NCI-H2107 treated with DMSO at 0.1 percent for 48 hours (cell line): ENCODE results near the gene IER2.

Experiments used
- DNase-seq: peaks from one replicate; lab custom pipeline; 2025; ENCODE audit not compliant: unreplicated experiment; lab: John Stamatoyannopoulos, UW

Gene IER2

GRCh38 chr19:13118424-13119193, 31.6 kb upstream of the IER2 start:
- DNase-seq: no peak

- no peak for DNase-seq
These were observed 30.6 kb upstream of the IER2 start for GRCh38 chr19:13119627-13120026.

- DNase-seq: no peak
These were observed 30.2 kb upstream of the IER2 start for GRCh38 chr19:13120031-13120430.

GRCh38 chr19:13120817-13121216, 29.4 kb upstream of the IER2 start:
- no peak for DNase-seq

- no peak for DNase-seq
These were observed 28.5 kb upstream of the IER2 start for GRCh38 chr19:13121551-13122274.

- DNase-seq: no peak
These were observed 27.8 kb upstream of the IER2 start for GRCh38 chr19:13122275-13122878.

- no peak for DNase-seq
These were observed 26.9 kb upstream of the IER2 start for GRCh38 chr19:13122980-13123957.

- no peak for DNase-seq
These were observed 23.2 kb upstream of the IER2 start for GRCh38 chr19:13127051-13127450.

GRCh38 chr19:13127811-13128575, 22.2 kb upstream of the IER2 start:
- no peak for DNase-seq

- no peak for DNase-seq
These were observed 21.6 kb upstream of the IER2 start for GRCh38 chr19:13128583-13128982.

- DNase-seq: no peak
These were observed 20.8 kb upstream of the IER2 start for GRCh38 chr19:13129384-13129783.

- DNase-seq: no peak
These were observed 19.2 kb upstream of the IER2 start for GRCh38 chr19:13130886-13131490.

- no peak for DNase-seq
These were observed 17.6 kb upstream of the IER2 start for GRCh38 chr19:13132471-13133180.

- DNase-seq: no peak
These were observed 16.9 kb upstream of the IER2 start for GRCh38 chr19:13133241-13133870.

- no peak for DNase-seq
These were observed 15.6 kb upstream of the IER2 start for GRCh38 chr19:13134626-13135025.

- DNase-seq: no peak
These were observed 14.8 kb upstream of the IER2 start for GRCh38 chr19:13135068-13136062.

- no peak for DNase-seq
These were observed 12.9 kb upstream of the IER2 start for GRCh38 chr19:13137290-13137794.
